ENCODE measurements around the gene NPNT.

The NPNT gene

GRCh38 chr4:105996845-105997244 is 101.6 kb downstream of the NPNT start:
- no peak for TF ChIP-seq REST (IDR thresholded peaks at IDR 0.05; ENCODE audit: insufficient read depth in 1 of 2, low read depth in 2 of 2, low read length in 2 of 2)

- no peak for TF ChIP-seq POLR2AphosphoS5 (IDR thresholded peaks at IDR 0.05; ENCODE audit: low read depth, low read length)
- no peak for TF ChIP-seq SIN3A (IDR thresholded peaks at IDR 0.05; ENCODE audit: borderline replicate concordance, insufficient read depth, low read length)
- TF ChIP-seq REST (IDR thresholded peaks at IDR 0.05; ENCODE audit: insufficient read depth in 1 of 2, low read depth in 2 of 2, low read length in 2 of 2), result no peak
- TF ChIP-seq TAF1 (IDR thresholded peaks at IDR 0.05; ENCODE audit: borderline replicate concordance, insufficient read depth, low read length), result no peak
- no peak for TF ChIP-seq FOXP2 (optimal IDR thresholded peaks at IDR 0.05; ENCODE audit: borderline replicate concordance, extremely low read depth, extremely low read length, insufficient read depth)
Observed at GRCh38 chr4:105998171-105999063, 103.1 kb downstream of the NPNT start.

GRCh38 chr4:106002994-106003393 is 107.7 kb downstream of the NPNT start:
- TF ChIP-seq SIN3A (IDR thresholded peaks at IDR 0.05; ENCODE audit: borderline replicate concordance, insufficient read depth, low read length) (no peak), POLR2AphosphoS5 (IDR thresholded peaks at IDR 0.05; ENCODE audit: low read depth, low read length) (no peak), FOXP2 (optimal IDR thresholded peaks at IDR 0.05; ENCODE audit: borderline replicate concordance, extremely low read depth, extremely low read length, insufficient read depth) (no peak), REST (IDR thresholded peaks at IDR 0.05; ENCODE audit: insufficient read depth in 1 of 2, low read depth in 2 of 2, low read length in 2 of 2) (no peak), TAF1 (IDR thresholded peaks at IDR 0.05; ENCODE audit: borderline replicate concordance, insufficient read depth, low read length) (no peak)

DNA sequence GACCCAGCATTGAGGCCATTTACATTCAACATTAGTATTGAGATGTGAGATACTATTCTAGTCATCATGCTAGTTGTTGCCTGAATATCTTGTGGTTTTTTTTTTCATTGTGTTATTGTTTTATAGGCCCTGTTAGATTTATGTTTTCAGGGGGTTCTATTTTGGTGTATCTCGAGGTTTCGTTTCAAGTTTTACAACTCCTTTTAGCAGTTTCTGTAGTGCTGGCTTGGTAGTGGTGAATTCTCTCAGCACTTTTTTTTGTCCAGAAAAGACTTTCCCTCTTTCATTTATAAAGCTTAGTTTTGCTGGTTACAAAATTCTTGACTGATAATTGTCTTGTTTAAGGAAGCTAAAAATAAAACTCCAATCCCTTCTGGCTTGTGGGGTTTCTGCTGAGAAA is 115.5 kb downstream of the NPNT start:
- no peak for TF ChIP-seq POLR2AphosphoS5 (IDR thresholded peaks at IDR 0.05; ENCODE audit: low read depth, low read length)
- TF ChIP-seq REST (IDR thresholded peaks at IDR 0.05; ENCODE audit: insufficient read depth in 1 of 2, low read depth in 2 of 2, low read length in 2 of 2), result no peak
- TF ChIP-seq SIN3A (IDR thresholded peaks at IDR 0.05; ENCODE audit: borderline replicate concordance, insufficient read depth, low read length), result no peak
- TF ChIP-seq FOXP2 (optimal IDR thresholded peaks at IDR 0.05; ENCODE audit: borderline replicate concordance, extremely low read depth, extremely low read length, insufficient read depth), result no peak
- TF ChIP-seq TAF1 (IDR thresholded peaks at IDR 0.05; ENCODE audit: borderline replicate concordance, insufficient read depth, low read length), result no peak
